Central memory CD4-positive, alpha-beta T cell (primary cell): ENCODE measurements around the gene FAM107A.
"Not testable (repeated sequence)": the region's sequence is repeated elsewhere in the genome, so short reads cannot be mapped to it uniquely, and the experiment has no call there.

ENCODE experiments used
- DNase-seq: peaks from one replicate; pipeline ENCODE4 v3.0.0; 2022

FAM107A gene

GRCh38 chr3:58535531-58536500 is 41.4 kb downstream of the FAM107A start:
- no peak for DNase-seq

GRCh38 chr3:58534592-58535494 is 42.3 kb downstream of the FAM107A start:
- DNase-seq = no peak

DNA sequence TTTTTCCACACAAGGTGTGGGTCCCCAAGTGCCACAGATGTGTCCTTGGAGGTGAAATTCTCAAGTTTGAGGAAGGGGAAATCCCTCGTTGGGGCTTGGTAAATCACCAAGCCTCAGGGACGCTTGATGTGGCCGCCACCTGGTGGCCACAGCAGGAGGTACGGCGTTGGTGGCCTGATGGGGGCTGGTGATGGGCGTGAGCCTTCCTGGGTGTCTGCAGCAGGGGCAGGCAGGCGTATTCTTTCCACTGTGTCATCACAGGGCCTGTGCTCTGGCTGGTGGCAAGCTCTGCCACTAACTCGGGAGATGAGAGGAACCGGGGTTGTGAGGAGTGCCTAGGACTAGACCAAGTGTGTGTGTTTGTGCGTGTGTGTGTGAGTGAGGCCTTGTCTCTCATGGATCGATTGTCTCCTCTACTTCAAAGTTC is 44.4 kb downstream of the FAM107A start:
- DNase-seq = peak; percentile 71

GRCh38 chr3:58531956-58532355 is 45.2 kb downstream of the FAM107A start:
- no peak for DNase-seq

- DNase-seq = no peak
Measured at GRCh38 chr3:58531555-58531954, 45.6 kb downstream of the FAM107A start.

- DNase-seq = no peak
Measured at GRCh38 chr3:58530354-58530865, 46.8 kb downstream of the FAM107A start.

- DNase-seq = no peak
Measured at GRCh38 chr3:58529516-58530353, 47.5 kb downstream of the FAM107A start.

DNA sequence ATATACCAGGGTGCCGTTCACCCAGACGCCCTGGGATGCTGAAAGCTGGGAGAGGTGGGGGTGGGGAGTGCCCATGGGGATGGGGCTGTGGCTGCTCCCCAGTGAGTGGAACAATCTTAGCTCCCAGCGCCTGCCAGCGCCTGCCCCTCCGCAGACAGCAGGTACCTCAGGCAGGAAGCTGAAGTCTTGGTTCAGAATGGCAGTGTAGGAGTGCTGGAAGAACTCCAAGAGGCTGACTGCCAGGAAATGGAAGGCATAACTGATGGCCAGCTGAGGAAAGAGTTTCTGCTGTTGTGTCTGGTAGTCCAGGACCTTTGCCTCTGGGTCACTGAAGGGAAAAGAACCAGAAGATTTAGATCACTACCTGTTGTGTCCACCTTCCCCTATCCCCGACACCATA is 48.6 kb downstream of the FAM107A start:
- DNase-seq = no peak

- DNase-seq = not testable (repeated sequence)
Measured at GRCh38 chr3:58527440-58527839, 49.8 kb downstream of the FAM107A start.

- no peak for DNase-seq
Measured at GRCh38 chr3:58526515-58526957, 50.7 kb downstream of the FAM107A start.

DNA sequence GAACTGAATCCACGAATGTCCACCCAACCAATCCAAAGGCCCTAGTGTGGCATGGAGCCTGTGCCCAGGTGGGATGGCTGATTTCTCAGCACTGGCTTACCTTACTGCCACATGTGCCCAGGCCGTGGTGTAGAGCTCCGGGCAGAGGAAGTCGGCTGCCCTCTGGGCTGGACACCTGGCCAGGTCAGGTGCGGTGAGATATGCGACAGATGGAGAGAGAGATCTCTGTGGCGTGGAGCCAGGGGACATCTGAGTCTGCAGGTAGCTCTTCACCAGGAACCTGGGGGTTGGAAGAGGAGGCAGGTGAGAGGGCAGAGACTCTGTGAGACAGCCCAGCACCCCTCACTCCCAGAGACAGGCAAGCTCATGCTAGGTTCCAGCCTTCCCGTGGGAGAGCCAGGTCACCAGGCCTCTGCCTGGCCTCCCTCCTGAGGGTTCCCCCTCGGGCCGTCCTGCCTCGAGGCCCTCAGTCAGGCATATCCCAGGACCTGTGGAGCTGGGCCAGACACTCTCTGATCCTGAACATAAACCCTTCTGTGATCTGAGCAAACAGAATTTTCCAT is 52.8 kb downstream of the FAM107A start:
- DNase-seq = no peak

DNA sequence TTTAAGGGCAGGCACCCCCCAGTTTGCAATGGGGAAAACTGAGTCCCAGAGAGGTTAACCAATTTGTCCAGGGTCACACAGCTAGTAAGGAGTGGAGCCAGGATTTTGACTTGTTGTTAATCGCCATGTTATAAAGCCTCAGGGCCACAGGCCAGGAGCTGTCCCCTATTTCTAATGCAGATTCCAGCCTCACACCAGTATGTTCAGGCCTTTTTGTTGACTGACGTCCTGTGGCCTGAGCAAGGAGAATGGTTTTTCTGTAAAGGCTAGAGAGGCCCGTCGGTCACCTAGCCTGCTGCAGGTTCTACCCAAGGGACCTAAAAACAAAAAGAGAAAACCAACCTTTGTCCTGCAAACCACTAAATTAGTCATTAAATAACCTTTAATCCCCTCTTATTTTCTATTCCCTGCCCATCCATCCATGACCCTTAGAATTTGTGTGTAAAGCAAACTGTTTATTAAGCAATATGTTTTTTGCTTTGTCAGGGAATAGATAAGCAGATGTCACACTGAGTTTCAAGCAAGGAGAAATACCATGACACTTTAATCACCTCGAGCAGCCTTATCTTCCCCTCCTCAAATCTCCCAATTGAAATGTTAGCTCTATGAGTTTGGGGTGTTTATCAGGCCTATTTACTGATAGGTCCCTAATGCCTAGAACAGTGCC is 54.3 kb downstream of the FAM107A start:
- DNase-seq = no peak

DNA sequence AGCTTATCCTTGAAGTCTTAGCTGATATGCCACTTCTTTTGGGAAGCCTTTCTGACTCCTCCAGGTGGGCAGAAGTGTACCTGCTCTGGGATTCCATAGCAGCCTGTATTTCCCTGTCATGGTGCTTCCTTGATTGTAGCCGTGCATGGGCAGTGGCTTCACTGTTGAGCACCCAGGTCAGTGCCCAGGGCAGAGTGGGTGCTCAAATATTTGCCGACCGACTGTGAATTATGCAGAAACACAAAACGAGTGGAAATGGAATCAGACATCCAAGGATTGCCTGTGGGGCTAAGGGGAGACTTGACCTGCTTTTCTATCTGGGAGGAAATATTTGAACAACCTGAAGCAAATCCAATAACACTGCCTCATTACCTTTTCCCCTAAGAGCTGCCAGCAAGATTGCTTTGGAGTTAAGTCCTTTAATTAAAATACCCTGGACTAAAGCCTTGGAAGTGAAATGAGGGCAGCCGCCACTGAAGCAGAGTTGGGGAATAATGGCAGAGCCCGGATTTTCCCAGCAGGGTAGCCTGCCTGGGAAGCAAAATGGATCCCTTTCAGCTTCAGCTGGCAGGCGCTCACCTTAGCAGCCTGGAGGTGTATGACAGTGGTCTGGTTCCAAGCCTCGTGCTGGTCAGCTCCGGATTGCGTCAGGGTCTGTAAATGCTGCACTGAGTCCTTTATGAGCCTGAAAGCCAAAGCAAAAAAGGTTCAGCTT is 55.1 kb downstream of the FAM107A start:
- no peak for DNase-seq

DNA sequence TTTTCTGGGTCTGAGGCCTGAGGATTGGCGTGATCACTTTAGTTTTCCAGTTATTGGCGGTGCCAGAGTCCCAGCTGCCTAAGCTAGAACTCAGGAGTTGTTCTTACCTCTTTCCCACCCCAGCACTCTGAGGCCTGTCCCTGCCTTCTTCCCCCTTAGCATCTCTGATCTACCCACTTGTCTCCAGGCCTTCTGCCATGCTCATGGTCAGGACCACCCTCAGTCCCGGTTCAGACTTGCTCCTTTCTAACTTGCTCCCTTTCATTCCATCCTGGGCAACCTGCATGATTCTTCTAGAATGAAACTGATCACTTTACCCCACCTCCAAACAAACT is 55.9 kb downstream of the FAM107A start:
- DNase-seq = no peak

- DNase-seq = no peak
Measured at GRCh38 chr3:58520403-58521335, 56.5 kb downstream of the FAM107A start.

GRCh38 chr3:58519668-58520402 is 57.4 kb downstream of the FAM107A start:
- DNase-seq = no peak

GRCh38 chr3:58518291-58518789 is 58.9 kb downstream of the FAM107A start:
- DNase-seq = no peak

DNA sequence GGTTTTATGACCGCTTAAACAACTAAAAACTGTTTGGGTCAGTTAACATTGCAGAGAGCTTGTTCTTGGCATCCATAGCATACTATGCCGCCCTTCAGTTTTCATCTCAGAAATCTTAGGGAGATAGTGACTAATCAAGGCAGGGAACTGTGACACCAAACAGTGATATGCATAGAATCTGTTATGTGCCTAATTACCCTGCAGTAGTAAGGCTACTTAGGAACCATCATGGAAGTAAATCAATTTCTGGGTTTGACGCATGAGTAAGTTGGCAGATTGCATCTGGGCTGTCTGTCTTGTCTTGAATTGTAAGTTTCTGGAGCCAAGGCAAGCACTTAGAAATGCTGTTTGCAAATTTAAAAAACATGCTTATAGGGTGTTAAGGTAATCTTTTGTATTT is 62.8 kb downstream of the FAM107A start:
- DNase-seq = no peak
